ENCODE data around the gene GABBR2. TPM values are rescaled to one million over a fixed set of nuclear protein-coding genes. Genes with fewer than 3 reads are reported as not detected.

GABBR2 gene
- total RNA-seq, 1 experiment from 2014 or later: 0.33 TPM

- no TSS peak for BruUV-seq (replicated peaks)
- no peak overlapping the region for H3K4me3 Mint-ChIP-seq (ENCODE audit: low read depth, unreplicated experiment)
- no peaks in the 10 kb centered on the region for H3K27me3 Mint-ChIP-seq (ENCODE audit: unreplicated experiment)
- H3K27ac Mint-ChIP-seq (ENCODE audit: unreplicated experiment): no peak overlapping the region
- no peak for TF ChIP-seq CTCF (IDR thresholded peaks at IDR 0.05; ENCODE audit: unreplicated experiment)
- intact Hi-C loops (cut with micrococcal nuclease; ENCODE audit: unreplicated experiment): no loop called here
- CTCF ChIA-PET: no interaction called here
- no peaks in the 10 kb centered on the region for H3K9me3 Mint-ChIP-seq (ENCODE audit: low read depth, unreplicated experiment)
- H3K36me3 Mint-ChIP-seq (ENCODE audit: insufficient read depth, unreplicated experiment): no peaks in the 10 kb centered on the region
- H3K4me1 Mint-ChIP-seq (ENCODE audit: low read depth, unreplicated experiment): no peaks in the 10 kb centered on the region
- DNase-seq: no peak
Measured at GRCh38 chr9:98632839-98633238, 75.9 kb downstream of the GABBR2 start.

- CTCF ChIA-PET: interaction anchor here (0.5 kb wide), 1 partner anchor 46 kb away, joined by 3 read pairs; no protein-coding TSS in a partner anchor
- no peak overlapping the region for H3K4me3 Mint-ChIP-seq (ENCODE audit: low read depth, unreplicated experiment)
- TF ChIP-seq CTCF (IDR thresholded peaks at IDR 0.05; ENCODE audit: unreplicated experiment): no peak
- H3K36me3 Mint-ChIP-seq (ENCODE audit: insufficient read depth, unreplicated experiment): no peaks in the 10 kb centered on the region
- no peaks in the 10 kb centered on the region for H3K9me3 Mint-ChIP-seq (ENCODE audit: low read depth, unreplicated experiment)
- H3K27ac Mint-ChIP-seq (ENCODE audit: unreplicated experiment): no peak overlapping the region
- H3K4me1 Mint-ChIP-seq (ENCODE audit: low read depth, unreplicated experiment): no peaks in the 10 kb centered on the region
- intact Hi-C loops (cut with micrococcal nuclease; ENCODE audit: unreplicated experiment): no loop called here
- BruUV-seq (replicated peaks): no TSS peak
- DNase-seq: no peak
- H3K27me3 Mint-ChIP-seq (ENCODE audit: unreplicated experiment): peaks cover 39% of the 10 kb centered on the region
Measured at GRCh38 chr9:98627296-98627695, 81.4 kb downstream of the GABBR2 start.

DNA sequence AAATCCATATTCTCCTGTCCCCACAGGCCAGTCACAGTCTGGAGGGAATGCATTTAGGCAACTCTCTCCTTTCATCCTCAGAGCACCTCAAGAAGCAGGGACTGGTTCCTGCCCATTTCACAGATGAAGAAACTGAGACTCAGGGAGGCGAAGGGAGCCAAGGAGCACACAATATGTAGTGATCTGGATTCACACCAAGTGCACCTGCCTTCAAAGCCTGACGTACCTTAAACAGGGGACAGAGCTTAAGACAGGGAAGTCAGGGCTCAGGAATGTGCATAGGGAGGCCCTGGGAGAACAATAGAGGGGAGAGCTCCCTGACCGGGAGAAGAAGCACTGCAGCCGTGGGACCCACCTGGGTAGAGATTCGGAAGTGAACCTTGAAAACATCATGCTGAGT, 83.0 kb downstream of the GABBR2 start:
- Mint-ChIP-seq H3K4me3 (ENCODE audit: low read depth, unreplicated experiment) (no peak overlapping the region), H3K36me3 (ENCODE audit: insufficient read depth, unreplicated experiment) (no peaks in the 10 kb centered on the region), H3K9me3 (ENCODE audit: low read depth, unreplicated experiment) (no peaks in the 10 kb centered on the region), H3K4me1 (ENCODE audit: low read depth, unreplicated experiment) (no peaks in the 10 kb centered on the region), H3K27me3 (ENCODE audit: unreplicated experiment) (peaks cover 39% of the 10 kb centered on the region), H3K27ac (ENCODE audit: unreplicated experiment) (no peak overlapping the region)
- intact Hi-C loops (cut with micrococcal nuclease; ENCODE audit: unreplicated experiment): no loop called here
- CTCF ChIA-PET: no interaction called here
- no peak for TF ChIP-seq CTCF (IDR thresholded peaks at IDR 0.05; ENCODE audit: unreplicated experiment)
- no TSS peak for BruUV-seq (replicated peaks)
- no peak for DNase-seq

GRCh38 chr9:98619788-98620187, 88.9 kb downstream of the GABBR2 start:
- H3K27ac Mint-ChIP-seq (ENCODE audit: unreplicated experiment): no peak overlapping the region
- H3K9me3 Mint-ChIP-seq (ENCODE audit: low read depth, unreplicated experiment): no peaks in the 10 kb centered on the region
- no peak for TF ChIP-seq CTCF (IDR thresholded peaks at IDR 0.05; ENCODE audit: unreplicated experiment)
- intact Hi-C loops (cut with micrococcal nuclease; ENCODE audit: unreplicated experiment): no loop called here
- H3K27me3 Mint-ChIP-seq (ENCODE audit: unreplicated experiment): peaks cover 72% of the 10 kb centered on the region
- no peak for DNase-seq
- H3K4me1 Mint-ChIP-seq (ENCODE audit: low read depth, unreplicated experiment): no peaks in the 10 kb centered on the region
- H3K36me3 Mint-ChIP-seq (ENCODE audit: insufficient read depth, unreplicated experiment): no peaks in the 10 kb centered on the region
- CTCF ChIA-PET: no interaction called here
- H3K4me3 Mint-ChIP-seq (ENCODE audit: low read depth, unreplicated experiment): no peak overlapping the region
- no TSS peak for BruUV-seq (replicated peaks)
